GM12873 (cell line): ENCODE measurements around the gene MBNL1.

Experiments used
- TF ChIP-seq, protein P1 (sequence below): IDR thresholded peaks from 2 replicates; pipeline ENCODE4 v1.5.1; 2012; ENCODE audit warnings: low read depth, mild to moderate bottlenecking, moderate library complexity, low read length, control low read depth; ENCODE audit not compliant: insufficient read depth; ENCODE audit errors: missing control alignments

The MBNL1 gene

DNA sequence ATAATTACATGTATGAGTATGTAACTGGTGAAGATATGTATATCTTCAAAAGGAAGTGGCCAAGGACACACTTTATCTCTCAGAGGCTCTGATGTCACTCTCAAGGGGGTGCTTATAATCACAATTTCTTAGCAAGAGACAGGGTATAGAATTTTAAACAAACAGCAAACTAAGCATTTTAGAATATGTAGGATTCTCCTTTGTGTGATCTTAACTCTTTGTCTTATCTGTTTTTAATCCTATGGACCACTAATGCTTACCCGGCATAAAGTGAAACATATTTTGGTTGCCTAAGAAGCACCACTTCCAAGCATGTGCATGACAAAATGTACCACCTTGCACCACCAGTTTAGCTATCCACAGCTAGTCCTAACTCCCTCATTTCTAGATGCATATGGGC is 8.2 kb upstream of the MBNL1 start:
- TF ChIP-seq, protein P1, sequence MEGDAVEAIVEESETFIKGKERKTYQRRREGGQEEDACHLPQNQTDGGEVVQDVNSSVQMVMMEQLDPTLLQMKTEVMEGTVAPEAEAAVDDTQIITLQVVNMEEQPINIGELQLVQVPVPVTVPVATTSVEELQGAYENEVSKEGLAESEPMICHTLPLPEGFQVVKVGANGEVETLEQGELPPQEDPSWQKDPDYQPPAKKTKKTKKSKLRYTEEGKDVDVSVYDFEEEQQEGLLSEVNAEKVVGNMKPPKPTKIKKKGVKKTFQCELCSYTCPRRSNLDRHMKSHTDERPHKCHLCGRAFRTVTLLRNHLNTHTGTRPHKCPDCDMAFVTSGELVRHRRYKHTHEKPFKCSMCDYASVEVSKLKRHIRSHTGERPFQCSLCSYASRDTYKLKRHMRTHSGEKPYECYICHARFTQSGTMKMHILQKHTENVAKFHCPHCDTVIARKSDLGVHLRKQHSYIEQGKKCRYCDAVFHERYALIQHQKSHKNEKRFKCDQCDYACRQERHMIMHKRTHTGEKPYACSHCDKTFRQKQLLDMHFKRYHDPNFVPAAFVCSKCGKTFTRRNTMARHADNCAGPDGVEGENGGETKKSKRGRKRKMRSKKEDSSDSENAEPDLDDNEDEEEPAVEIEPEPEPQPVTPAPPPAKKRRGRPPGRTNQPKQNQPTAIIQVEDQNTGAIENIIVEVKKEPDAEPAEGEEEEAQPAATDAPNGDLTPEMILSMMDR: no peak

DNA sequence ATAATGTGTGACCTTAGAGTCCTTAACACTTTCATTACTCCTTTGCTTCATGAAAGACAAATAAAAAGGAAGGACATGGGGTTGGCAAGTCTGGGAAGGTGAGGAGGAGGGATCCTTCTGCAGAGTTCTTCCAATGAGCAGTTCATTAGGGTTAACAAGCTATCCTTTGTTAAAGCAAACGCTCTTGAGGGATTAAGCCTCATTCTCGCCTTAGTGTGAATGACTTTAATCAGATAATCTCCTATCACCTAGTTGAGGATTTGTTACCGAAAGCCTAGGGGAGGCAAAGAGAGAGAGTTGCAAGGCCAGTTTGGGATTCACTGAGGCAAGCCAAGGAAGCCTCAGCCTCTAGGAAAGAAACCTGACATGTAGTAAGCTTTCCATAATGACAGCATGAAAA is 7.4 kb upstream of the MBNL1 start:
- TF ChIP-seq, protein P1: no peak

DNA sequence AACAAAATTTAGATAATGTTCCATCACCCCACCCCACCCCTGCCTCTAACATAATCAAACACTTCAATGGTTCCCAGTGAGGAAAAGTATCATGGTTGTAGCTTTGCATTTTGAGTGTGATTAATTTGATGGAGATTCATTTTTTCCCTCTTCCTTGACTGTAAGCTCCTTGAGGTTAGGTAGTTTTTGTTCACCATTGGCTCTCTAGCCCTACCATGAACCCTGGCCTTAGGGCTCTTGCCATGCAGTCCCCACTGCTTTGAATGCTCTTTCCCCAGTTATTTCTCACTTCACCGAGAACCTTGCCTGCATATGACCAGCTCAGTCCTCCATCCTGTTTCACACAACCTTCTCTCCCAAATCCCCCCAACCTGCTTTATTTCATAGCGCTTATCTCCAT is 5.0 kb upstream of the MBNL1 start:
- TF ChIP-seq, protein P1: no peak

DNA sequence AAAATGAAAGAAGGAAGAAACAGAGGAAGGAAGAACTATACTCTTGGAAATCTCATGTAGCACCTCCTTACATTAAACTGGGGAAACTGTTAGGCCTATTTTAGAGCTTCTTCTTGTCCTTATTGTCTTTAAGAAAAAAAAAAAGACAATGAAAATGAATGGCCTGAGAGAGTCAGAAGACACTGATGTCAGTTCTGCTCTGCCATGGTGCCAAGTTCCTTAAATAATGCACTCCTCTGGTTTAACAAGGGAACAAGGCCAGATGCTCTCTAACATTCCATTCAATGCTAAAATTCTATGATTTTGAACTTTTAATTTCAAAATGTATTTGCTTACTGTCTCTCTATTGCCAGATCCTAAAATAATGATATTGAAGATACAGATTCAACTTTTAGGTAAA is 4.4 kb upstream of the MBNL1 start:
- TF ChIP-seq, protein P1: no peak

DNA sequence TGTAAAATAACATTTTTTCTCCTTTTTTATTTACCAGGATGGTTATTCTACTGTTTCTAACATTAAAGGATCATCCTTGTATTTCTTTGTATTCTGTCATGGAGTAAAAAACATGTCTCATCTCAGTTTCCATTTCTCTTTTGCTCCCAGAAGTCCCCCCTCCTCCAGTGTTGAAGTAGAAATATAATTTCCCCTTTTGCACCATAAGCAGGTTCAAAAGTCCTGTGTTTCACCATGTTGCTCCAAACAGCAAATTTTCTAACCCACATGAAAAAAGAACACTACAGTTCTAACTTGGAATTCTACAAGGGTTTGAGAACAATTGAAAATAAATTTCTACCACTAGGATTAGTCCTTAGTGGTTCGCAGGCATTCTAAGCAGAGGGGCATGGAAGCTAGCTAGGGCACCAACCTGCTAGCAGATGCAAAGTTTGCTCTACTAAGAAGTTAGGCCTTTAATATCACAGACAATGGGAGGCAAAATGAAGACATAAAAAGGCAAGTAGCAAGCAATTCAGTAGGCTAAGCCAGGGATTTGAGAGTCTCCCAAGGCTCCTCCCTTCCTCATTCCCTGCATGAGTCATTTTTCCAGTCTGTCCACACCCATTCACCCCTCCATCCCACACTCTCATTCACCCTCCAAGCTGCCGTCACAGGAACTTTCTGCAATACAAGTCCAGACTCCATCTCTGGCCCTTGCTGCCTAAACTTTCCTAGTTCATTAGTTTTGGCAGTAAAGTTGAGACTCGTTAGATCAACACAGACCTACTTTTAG is 2.3 kb upstream of the MBNL1 start:
- TF ChIP-seq, protein P1: no peak

DNA sequence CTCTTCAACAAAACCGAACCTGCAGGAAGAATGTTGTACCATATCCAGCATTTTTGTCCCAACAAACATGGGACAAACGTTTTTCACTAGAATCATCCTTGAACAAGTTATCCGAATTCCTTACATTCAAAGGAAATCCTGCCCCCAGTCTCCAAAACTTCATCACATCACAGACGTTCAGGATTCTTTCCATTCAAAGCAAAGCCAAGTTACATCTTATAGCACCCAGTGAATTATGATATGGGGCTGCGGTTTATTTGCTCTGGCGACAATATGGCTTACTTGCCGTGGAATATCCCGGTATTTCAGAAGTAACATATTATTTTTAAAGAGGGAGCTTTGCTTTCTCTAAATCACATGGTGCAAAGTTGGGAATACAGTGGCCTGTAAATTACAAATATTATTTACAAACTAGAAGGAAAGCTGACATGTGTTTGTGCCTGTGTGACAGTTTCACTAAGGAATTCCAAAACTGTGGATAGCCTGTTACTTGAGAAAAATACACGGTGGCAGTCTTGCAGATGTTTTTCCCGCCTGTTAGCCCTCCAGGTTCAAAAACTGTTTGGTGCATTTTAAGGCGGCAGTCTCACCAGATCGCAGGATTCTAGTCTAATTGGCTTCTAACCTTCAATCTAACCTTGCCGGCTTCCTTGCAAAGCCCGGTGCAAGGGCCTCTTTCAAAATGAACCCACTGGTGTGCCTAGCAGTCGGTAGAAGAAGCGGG is 736 bp upstream of the MBNL1 start:
- TF ChIP-seq, protein P1: no peak

DNA sequence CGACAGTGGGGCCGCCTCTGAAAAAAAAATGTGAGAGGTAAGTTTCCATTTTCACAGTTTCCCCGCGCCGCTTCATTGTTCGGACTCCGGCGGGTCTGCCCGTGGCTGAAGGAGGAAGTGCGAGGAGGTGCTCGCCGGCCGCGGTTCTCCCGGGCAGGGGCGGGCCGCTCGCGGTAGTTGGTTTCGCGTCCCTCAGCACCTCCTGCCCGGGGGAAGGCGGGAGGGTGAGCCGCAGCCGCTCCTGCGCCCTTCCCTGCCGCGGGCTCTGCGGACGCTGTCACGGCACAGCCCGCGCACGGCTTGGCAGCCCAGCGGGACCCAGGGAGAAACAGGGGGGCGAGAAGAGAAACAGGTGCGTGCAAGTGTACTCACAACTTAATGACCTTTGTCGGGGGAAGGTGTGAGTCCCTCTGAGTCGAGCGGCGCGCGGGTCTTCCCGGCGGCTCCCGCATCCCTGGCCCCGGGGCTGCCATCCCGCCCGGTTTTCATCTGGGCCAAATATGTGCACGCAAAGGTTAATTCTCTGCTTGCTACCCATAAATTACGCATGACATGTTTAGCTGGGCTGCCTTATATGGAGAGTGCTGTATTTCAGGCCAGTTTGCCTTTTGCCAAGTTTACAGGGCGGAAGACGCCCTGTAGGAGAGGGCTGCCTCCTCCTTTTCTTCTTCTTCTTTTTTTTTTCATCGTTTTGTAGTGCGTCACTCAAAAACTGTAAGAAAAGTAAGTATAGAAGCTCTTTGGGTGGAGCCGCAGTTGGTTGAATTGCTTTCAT is 514 bp downstream of the MBNL1 start:
- TF ChIP-seq, protein P1: no peak
